ENCODE data around the gene FBLN1.
"Not testable (repeated sequence)": the region's sequence is repeated elsewhere in the genome, so short reads cannot be mapped to it uniquely, and the experiment has no call there.

DNA sequence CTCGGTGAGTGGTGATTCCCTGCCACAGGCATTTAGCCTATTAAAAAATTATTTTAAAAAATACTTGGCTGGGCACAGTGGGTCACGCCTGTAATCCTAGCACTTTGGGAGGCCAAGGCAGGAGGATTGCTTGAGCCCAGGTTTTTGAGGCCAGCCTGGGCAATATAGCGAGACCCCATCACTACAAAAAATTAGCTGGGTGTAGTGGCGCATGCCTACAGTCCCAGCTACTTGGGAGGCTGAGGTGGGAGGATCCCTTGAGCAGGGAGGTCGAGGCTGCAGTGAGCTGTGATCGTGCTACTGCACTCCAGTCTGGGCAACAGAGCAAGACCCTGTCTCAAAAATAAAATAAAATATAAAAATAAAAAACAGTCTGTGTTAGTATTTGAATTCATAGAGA is 33.2 kb downstream of the FBLN1 start:
- TF ChIP-seq, protein P1, sequence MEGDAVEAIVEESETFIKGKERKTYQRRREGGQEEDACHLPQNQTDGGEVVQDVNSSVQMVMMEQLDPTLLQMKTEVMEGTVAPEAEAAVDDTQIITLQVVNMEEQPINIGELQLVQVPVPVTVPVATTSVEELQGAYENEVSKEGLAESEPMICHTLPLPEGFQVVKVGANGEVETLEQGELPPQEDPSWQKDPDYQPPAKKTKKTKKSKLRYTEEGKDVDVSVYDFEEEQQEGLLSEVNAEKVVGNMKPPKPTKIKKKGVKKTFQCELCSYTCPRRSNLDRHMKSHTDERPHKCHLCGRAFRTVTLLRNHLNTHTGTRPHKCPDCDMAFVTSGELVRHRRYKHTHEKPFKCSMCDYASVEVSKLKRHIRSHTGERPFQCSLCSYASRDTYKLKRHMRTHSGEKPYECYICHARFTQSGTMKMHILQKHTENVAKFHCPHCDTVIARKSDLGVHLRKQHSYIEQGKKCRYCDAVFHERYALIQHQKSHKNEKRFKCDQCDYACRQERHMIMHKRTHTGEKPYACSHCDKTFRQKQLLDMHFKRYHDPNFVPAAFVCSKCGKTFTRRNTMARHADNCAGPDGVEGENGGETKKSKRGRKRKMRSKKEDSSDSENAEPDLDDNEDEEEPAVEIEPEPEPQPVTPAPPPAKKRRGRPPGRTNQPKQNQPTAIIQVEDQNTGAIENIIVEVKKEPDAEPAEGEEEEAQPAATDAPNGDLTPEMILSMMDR (conservative IDR thresholded peaks at IDR 0.05 in 1 of 2, IDR thresholded peaks at IDR 0.05 in 1 of 2; ENCODE audit: extremely low read depth in 1 of 2, insufficient read depth in 1 of 2, low read depth in 1 of 2, low read length in 2 of 2) = not testable (repeated sequence)
- TF ChIP-seq EZH2 (IDR thresholded peaks at IDR 0.05; ENCODE audit: borderline replicate concordance, low read length) = not testable (repeated sequence)
